ENCODE measurements around the gene PRR5L. TPM values are rescaled to one million over a fixed set of nuclear protein-coding genes. Genes with fewer than 3 reads are reported as not detected.

The PRR5L gene
- total RNA-seq, 1 donor from 2014 or later = 8.1 TPM

- intact Hi-C loops (cut with micrococcal nuclease) = no loop called here
Measured at GRCh38 chr11:36399236-36399635, 103.1 kb downstream of the PRR5L start.

- intact Hi-C loops (cut with micrococcal nuclease) = no loop called here
Measured at GRCh38 chr11:36399745-36400144, 103.7 kb downstream of the PRR5L start.

DNA sequence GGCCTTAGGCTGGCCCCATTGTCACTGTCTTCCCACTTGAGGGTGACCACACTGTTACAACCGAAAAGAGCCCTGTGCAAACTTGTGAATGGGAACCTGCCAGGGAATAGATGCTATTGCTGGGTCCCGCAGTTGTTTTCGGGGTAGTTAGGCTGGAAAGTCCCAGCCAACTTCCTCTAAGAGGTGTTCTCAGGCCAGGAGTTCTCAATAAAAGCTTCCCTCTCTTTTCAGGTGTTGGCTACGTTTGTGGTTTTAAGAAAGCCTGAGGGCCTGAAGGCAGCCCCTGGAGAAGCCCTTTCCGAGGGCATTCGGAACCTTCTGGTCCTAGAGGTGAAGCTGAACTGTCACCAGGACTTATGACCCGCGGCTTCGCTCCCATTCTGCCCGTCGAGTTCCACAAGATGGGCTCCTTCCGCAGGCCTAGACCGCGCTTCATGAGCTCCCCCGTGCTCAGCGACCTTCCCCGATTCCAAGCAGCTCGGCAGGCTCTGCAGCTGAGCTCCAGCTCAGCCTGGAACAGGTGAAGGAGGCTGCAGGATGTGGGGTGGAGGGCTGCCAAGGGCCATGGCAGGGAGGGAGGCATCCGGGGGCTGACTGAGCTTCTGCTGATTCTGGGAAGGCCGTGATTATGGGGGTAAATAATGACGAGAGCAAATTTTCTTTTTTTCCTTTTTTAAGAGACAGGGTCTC, 104.8 kb downstream of the PRR5L start:
- intact Hi-C loops (cut with micrococcal nuclease) = no loop called here

GRCh38 chr11:36402568-36403170, 106.6 kb downstream of the PRR5L start:
- intact Hi-C loops (cut with micrococcal nuclease) = no loop called here

GRCh38 chr11:36403661-36404060, 107.6 kb downstream of the PRR5L start:
- intact Hi-C loops (cut with micrococcal nuclease) = no loop called here

DNA sequence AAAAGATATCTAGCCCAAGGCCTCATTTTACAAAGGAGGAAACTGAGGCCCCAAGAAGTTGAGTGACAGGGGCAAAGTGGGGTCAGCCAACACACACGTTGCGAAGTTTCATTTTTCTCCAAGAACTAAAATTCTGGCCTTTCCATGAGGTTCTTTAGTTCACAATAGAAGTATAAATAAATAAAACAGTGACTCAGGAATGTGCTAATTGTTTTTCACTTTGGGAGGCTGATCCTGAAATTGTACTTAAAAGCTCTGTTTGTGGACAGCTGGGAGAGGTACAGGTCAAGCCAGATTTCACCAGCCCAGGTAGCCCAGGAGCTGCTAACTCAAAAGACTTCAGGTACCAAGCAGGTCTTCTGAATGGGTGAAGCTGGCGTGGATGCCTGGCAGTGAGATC, 108.7 kb downstream of the PRR5L start:
- intact Hi-C loops (cut with micrococcal nuclease) = loop anchor here (5.0 kb wide), 1 partner anchor 47 kb away; no protein-coding TSS in a partner anchor

- intact Hi-C loops (cut with micrococcal nuclease) = loop anchor here (5.0 kb wide), 1 partner anchor 47 kb away; no protein-coding TSS in a partner anchor
Measured at GRCh38 chr11:36405585-36406367, 109.7 kb downstream of the PRR5L start.

- intact Hi-C loops (cut with micrococcal nuclease) = loop anchor here (5.0 kb wide), 1 partner anchor 45 kb away; no protein-coding TSS in a partner anchor
Measured at GRCh38 chr11:36407356-36407755, 111.3 kb downstream of the PRR5L start.

GRCh38 chr11:36408498-36409136, 112.5 kb downstream of the PRR5L start:
- intact Hi-C loops (cut with micrococcal nuclease) = loop anchor here (2.0 to 5.0 kb wide), 2 partner anchors 32 to 44 kb away; no protein-coding TSS in a partner anchor

- intact Hi-C loops (cut with micrococcal nuclease) = loop anchor here (2.0 to 5.0 kb wide), 2 partner anchors 32 to 43 kb away; no protein-coding TSS in a partner anchor
Measured at GRCh38 chr11:36409152-36409816, 113.2 kb downstream of the PRR5L start.

DNA sequence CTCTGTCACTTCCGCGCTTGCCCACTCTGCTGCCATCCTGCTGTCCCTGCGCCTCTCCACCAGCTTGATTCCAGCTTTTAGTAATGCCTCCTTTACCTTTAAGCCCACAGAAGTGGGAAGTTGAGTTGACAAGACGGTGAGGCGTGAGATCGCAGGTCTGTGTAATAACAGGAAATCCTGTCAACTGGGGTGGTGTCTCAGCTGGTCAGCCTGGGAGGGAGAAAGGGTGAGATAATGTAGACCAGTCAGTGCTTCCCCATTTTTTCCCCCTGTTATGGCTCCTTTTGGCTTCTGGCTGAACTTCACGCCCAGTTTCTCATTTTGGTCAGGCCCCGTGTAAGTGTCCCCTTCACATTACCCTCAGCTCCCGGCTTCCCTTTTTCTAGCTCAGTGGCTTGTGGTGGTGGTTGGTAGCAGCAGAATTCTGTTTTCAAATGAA, 115.1 kb downstream of the PRR5L start:
- intact Hi-C loops (cut with micrococcal nuclease) = no loop called here

- intact Hi-C loops (cut with micrococcal nuclease) = no loop called here
Measured at GRCh38 chr11:36412781-36413383, 116.8 kb downstream of the PRR5L start.

DNA sequence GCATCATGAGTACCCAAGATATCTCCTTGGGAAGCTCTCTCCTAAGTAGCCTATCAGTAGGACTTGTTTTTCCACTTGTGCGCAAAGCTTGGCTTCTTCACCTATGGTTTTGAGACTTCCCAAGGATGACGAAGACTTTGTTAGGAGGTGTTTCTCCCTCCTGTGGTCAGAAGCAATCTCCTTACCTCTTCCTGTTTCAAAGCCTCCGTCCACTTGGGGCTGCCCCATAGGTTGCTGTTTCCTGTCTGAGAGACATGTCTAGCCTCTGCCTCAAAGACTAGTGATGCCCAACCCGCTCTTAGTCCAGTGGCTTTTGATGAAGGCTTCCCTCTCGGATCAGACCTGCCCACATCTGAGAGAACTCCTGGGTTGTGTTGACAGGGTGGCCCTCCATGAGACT, 121.1 kb downstream of the PRR5L start:
- intact Hi-C loops (cut with micrococcal nuclease) = no loop called here

DNA sequence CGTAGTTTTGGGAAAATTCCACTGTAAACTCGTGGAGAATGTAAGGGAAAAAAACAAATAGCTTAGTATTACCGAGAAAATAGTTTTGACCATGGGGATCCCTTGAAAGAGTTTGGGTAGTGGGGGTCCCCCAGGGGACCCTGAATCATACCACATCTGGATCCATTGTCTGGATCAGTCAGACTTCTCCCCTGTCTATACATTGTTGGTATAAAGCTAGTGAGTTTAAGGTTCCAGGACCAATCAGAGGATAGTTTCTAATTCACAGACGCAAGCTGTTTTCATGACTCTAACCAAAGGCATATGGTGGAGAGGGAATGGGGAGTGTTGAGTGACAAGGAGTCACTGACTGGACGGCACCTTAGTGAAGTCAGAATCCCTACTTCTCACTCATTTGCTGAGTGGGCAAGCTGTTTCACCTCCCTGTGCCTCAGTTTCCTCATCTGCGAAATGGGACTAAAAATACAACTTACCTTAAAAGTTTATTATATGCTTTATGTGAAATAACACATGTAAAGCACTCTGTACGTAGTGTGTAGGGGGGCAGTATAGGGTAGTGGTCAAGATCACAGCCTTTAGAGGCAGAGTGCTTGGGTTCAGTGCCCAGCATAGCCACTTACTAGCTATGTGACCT, 123.8 kb downstream of the PRR5L start:
- intact Hi-C loops (cut with micrococcal nuclease) = loop anchor here (5.0 kb wide), 1 partner anchor 43 kb away; no protein-coding TSS in a partner anchor

- intact Hi-C loops (cut with micrococcal nuclease) = loop anchor here (5.0 kb wide), 1 partner anchor 44 kb away; no protein-coding TSS in a partner anchor
Measured at GRCh38 chr11:36421546-36422155, 125.6 kb downstream of the PRR5L start.

DNA sequence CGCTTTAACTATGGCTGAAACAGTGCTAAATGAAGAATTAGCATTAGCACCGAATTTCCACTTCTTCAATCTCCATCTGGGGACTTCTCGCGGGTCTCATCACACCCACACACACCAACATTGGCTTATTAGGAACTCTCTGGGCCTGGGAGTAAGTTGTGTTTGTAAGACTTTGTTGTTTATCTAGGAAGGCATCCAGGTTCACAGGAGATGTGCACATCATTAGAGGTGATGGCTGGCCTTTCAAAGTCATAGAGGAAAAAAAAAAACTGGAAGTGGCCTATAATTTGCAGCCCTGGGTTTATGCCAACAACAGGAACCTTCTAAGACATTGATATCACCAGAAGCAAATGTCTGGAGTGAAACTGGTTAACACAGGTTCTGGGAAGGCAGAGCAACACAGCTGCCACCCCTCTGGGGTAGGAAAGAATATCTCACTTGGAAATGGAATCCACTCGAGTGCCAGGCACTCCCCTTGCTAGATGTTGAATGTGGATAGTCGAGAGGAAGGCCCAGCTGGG, 129.5 kb downstream of the PRR5L start:
- intact Hi-C loops (cut with micrococcal nuclease) = no loop called here

DNA sequence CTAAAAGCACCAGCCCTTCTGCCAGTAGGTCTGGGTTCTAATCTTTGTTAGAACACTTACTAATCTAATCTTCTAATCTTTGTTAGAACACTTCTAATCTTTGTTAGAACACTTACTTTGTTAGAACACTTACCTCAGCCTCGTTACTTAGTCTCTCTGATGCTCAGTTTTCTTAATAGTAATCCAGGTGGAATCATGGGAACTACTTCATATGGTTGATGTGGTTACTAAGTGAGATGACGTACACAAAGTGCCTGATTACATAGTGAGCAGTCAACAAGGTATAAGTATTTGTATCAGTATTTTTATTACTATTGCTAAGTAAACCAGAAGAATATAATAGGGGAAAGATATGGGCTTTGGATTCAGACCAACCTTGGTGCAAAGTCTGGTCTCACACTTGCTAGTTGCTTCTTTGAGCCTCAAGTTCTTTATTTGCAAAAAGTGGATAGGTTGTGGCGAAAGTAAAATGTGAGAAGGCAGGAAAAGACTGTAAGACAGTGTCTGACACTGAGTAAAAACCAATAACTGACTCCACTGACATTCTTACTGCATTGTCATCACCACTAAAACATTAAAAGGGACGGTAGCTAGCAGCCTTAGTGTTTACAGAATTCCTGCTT, 130.2 kb downstream of the PRR5L start:
- intact Hi-C loops (cut with micrococcal nuclease) = no loop called here

DNA sequence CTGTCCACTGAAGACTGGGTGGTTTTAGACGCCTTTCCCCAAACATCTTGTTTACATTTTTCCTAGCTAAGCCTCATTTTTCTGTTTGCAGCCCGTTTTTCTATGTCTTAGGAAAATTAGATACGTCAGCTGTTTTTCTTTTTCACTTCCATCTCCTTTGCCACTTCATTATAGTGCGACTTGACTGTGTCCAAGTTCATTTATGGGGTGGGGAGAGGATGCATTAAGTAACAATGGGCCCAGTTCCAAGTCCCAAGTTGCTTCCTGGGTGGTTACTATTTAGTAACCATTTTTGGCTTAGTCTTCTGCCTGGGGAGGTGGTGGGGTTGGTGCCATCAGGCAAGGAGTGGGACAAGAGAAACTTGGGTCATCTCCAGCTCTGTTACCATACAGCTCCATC, 131.0 kb downstream of the PRR5L start:
- intact Hi-C loops (cut with micrococcal nuclease) = no loop called here

- intact Hi-C loops (cut with micrococcal nuclease) = no loop called here
Measured at GRCh38 chr11:36427876-36428275, 131.8 kb downstream of the PRR5L start.

Data from T-helper 2 cell treated with Interferon-gamma antibody and Interleukin-4, amounts not matched to agents 100 ng/mL and 5 ng/mL, for 36 hours (primary cell).